Femur (tissue), 1 donor: ENCODE results near the gene C6orf89.
"Not testable (repeated sequence)": the region's sequence is repeated elsewhere in the genome, so short reads cannot be mapped to it uniquely, and the experiment has no call there.

Source experiments
- DNase-seq: peaks from one replicate; pipeline ENCODE4 v3.0.0-alpha.2; 2017

C6orf89 gene

GRCh38 chr6:36925809-36926208 lies 40.1 kb downstream of the C6orf89 start:
- no peak for DNase-seq

- DNase-seq = peak; percentile 36
Observed at GRCh38 chr6:36926708-36927513, 41.2 kb downstream of the C6orf89 start.

- peak; percentile 43 for DNase-seq
Observed at GRCh38 chr6:36927691-36928546, 42.2 kb downstream of the C6orf89 start.

- peak; percentile 65 for DNase-seq
Observed at GRCh38 chr6:36928547-36928918, 42.8 kb downstream of the C6orf89 start.

- DNase-seq = no peak
Observed at GRCh38 chr6:36929152-36929551, 43.4 kb downstream of the C6orf89 start.

GRCh38 chr6:36929607-36930006 lies 43.9 kb downstream of the C6orf89 start:
- no peak for DNase-seq

- no peak for DNase-seq
Observed at GRCh38 chr6:36930483-36930882, 44.7 kb downstream of the C6orf89 start.

GRCh38 chr6:36933102-36933501 lies 47.4 kb downstream of the C6orf89 start:
- no peak for DNase-seq

GRCh38 chr6:36933519-36933918 lies 47.8 kb downstream of the C6orf89 start:
- DNase-seq = no peak

- DNase-seq = no peak
Observed at GRCh38 chr6:36934901-36935300, 49.1 kb downstream of the C6orf89 start.

GRCh38 chr6:36936824-36937223 lies 51.1 kb downstream of the C6orf89 start:
- no peak for DNase-seq

GRCh38 chr6:36937896-36938295 lies 52.1 kb downstream of the C6orf89 start:
- DNase-seq = no peak

GRCh38 chr6:36938536-36938935 lies 52.8 kb downstream of the C6orf89 start:
- DNase-seq = no peak

- not testable (repeated sequence) for DNase-seq
Observed at GRCh38 chr6:36939005-36939404, 53.3 kb downstream of the C6orf89 start.

GRCh38 chr6:36940027-36940426 lies 54.3 kb downstream of the C6orf89 start:
- no peak for DNase-seq

GRCh38 chr6:36941561-36941960 lies 55.8 kb downstream of the C6orf89 start:
- not testable (repeated sequence) for DNase-seq

GRCh38 chr6:36942329-36942728 lies 56.6 kb downstream of the C6orf89 start:
- not testable (repeated sequence) for DNase-seq

GRCh38 chr6:36944650-36945049 lies 58.9 kb downstream of the C6orf89 start:
- no peak for DNase-seq

- no peak for DNase-seq
Observed at GRCh38 chr6:36945301-36945700, 59.5 kb downstream of the C6orf89 start.

GRCh38 chr6:36946526-36946925 lies 60.8 kb downstream of the C6orf89 start:
- no peak for DNase-seq

GRCh38 chr6:36947570-36948351 lies 62.0 kb downstream of the C6orf89 start:
- DNase-seq = no peak

GRCh38 chr6:36949076-36949475 lies 63.3 kb downstream of the C6orf89 start:
- DNase-seq = not testable (repeated sequence)

- DNase-seq = no peak
Observed at GRCh38 chr6:36949636-36950035, 63.9 kb downstream of the C6orf89 start.
